ENCODE results near the gene ROBO3.

The ROBO3 gene

GRCh38 chr11:124899383-124900145, 34.3 kb downstream of the ROBO3 start:
- peak; percentile 22; the same call in 1 of the 2 replicates for TF ChIP-seq CTCF (IDR thresholded peaks at IDR 0.05; ENCODE audit: low read depth, low read length)
- H3K27ac ChIP-seq: no peak overlapping the region
- peaks cover 9% of the 10 kb centered on the region for H3K27me3 ChIP-seq (ENCODE audit: insufficient read depth, low read depth, severe bottlenecking)
- H3K4me3 ChIP-seq (ENCODE audit: low read depth, low read length): no peak overlapping the region
- no peaks in the 10 kb centered on the region for H3K9me3 ChIP-seq (ENCODE audit: severe bottlenecking)
- DNase-seq: peak; percentile 84
- H3K36me3 ChIP-seq: no peaks in the 10 kb centered on the region

GRCh38 chr11:124900464-124900863, 35.2 kb downstream of the ROBO3 start:
- no peak overlapping the region for H3K4me3 ChIP-seq (ENCODE audit: low read depth, low read length)
- no peak for DNase-seq
- H3K27me3 ChIP-seq (ENCODE audit: insufficient read depth, low read depth, severe bottlenecking): peaks cover 9% of the 10 kb centered on the region
- H3K36me3 ChIP-seq: no peaks in the 10 kb centered on the region
- TF ChIP-seq CTCF (IDR thresholded peaks at IDR 0.05; ENCODE audit: low read depth, low read length): no peak
- H3K27ac ChIP-seq: no peak overlapping the region
- H3K9me3 ChIP-seq (ENCODE audit: severe bottlenecking): no peaks in the 10 kb centered on the region

- no peak for TF ChIP-seq CTCF (IDR thresholded peaks at IDR 0.05; ENCODE audit: low read depth, low read length)
- Histone ChIP-seq H3K36me3 (no peaks in the 10 kb centered on the region), H3K9me3 (ENCODE audit: severe bottlenecking) (no peaks in the 10 kb centered on the region), H3K27me3 (ENCODE audit: insufficient read depth, low read depth, severe bottlenecking) (peaks cover 9% of the 10 kb centered on the region), H3K27ac (no peak overlapping the region), H3K4me3 (ENCODE audit: low read depth, low read length) (no peak overlapping the region)
- DNase-seq: no peak
Measured at GRCh38 chr11:124902616-124903015, 37.4 kb downstream of the ROBO3 start.

- Histone ChIP-seq H3K9me3 (ENCODE audit: severe bottlenecking) (peaks cover 6% of the 10 kb centered on the region), H3K27me3 (ENCODE audit: insufficient read depth, low read depth, severe bottlenecking) (no peaks in the 10 kb centered on the region), H3K27ac (no peak overlapping the region), H3K36me3 (no peaks in the 10 kb centered on the region), H3K4me3 (ENCODE audit: low read depth, low read length) (no peak overlapping the region)
- TF ChIP-seq CTCF (IDR thresholded peaks at IDR 0.05; ENCODE audit: low read depth, low read length): no peak
- no peak for DNase-seq
Measured at GRCh38 chr11:124915541-124916369, 50.5 kb downstream of the ROBO3 start.

GRCh38 chr11:124916370-124916710, 51.1 kb downstream of the ROBO3 start:
- H3K9me3 ChIP-seq (ENCODE audit: severe bottlenecking): peaks cover 5% of the 10 kb centered on the region
- no peak overlapping the region for H3K4me3 ChIP-seq (ENCODE audit: low read depth, low read length)
- DNase-seq: no peak
- no peak for TF ChIP-seq CTCF (IDR thresholded peaks at IDR 0.05; ENCODE audit: low read depth, low read length)
- no peaks in the 10 kb centered on the region for H3K27me3 ChIP-seq (ENCODE audit: insufficient read depth, low read depth, severe bottlenecking)
- no peaks in the 10 kb centered on the region for H3K36me3 ChIP-seq
- no peak overlapping the region for H3K27ac ChIP-seq

All from WERI-Rb-1 (cell line).